ENCODE data around the gene REV1. TPM values are rescaled to one million over a fixed set of nuclear protein-coding genes. Genes with fewer than 3 reads are reported as not detected.
"Not testable (repeated sequence)": the region's sequence is repeated elsewhere in the genome, so short reads cannot be mapped to it uniquely, and the experiment has no call there.

Gene REV1
- total RNA-seq, 2 donors from 2014 or later, result 22.3 to 26.4 TPM

DNA sequence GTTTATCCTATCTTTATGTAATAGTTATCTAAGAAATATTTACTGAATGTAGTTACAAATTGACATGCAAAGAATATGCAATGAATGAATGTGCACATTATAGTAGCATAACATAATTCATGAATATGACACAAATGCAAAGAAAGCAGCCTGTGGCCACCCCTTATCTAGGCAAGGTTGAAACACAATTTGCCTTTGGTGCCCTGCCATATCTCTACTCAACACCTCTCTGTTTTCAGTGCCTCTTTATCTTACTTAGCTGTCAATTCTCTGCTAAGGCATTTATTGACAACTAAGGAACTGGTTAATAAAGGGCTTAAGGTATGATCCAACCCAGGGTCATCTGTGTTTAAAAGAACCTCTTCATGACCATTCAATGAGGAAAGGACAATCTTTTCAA, 18.9 kb downstream of the REV1 start:
- H3K27ac ChIP-seq, result no peak overlapping the region
- H3K9me3 ChIP-seq, result no peaks in the 10 kb centered on the region
- H3K36me3 ChIP-seq, result no peaks in the 10 kb centered on the region
- H3K4me3 ChIP-seq, result no peak overlapping the region
- DNase-seq (ENCODE audit: low spot score), result no peak
- H3K4me1 ChIP-seq, result peaks cover 0 to 88% of the 10 kb centered on the region in 2 donors
- H3K27me3 ChIP-seq, result no peaks in the 10 kb centered on the region
- TF ChIP-seq, protein P1, sequence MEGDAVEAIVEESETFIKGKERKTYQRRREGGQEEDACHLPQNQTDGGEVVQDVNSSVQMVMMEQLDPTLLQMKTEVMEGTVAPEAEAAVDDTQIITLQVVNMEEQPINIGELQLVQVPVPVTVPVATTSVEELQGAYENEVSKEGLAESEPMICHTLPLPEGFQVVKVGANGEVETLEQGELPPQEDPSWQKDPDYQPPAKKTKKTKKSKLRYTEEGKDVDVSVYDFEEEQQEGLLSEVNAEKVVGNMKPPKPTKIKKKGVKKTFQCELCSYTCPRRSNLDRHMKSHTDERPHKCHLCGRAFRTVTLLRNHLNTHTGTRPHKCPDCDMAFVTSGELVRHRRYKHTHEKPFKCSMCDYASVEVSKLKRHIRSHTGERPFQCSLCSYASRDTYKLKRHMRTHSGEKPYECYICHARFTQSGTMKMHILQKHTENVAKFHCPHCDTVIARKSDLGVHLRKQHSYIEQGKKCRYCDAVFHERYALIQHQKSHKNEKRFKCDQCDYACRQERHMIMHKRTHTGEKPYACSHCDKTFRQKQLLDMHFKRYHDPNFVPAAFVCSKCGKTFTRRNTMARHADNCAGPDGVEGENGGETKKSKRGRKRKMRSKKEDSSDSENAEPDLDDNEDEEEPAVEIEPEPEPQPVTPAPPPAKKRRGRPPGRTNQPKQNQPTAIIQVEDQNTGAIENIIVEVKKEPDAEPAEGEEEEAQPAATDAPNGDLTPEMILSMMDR (IDR thresholded peaks at IDR 0.05), result no peak

DNA sequence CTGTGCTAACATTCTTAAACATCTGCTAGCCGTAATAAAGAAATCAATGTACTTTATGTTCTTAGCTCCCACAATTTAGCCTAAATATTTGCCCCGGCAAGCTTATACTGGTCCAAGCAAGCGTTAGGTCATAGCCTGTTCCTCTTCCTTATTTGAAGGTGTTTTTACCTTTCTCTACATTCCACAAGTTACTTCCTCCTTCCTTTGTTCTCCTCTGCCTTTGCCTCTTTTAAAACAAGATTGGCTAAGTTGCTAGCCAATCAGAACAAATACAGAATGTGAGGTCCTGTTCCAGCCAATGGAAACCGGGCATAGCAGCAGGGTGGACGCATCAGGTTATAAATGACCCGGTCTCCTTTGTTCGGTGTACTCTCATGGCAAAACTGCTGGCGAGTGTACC, 19.4 kb downstream of the REV1 start:
- not testable (repeated sequence) for H3K4me3 ChIP-seq; H3K9me3 ChIP-seq; H3K27ac ChIP-seq; H3K27me3 ChIP-seq; H3K36me3 ChIP-seq; DNase-seq (ENCODE audit: low spot score)
- H3K4me1 ChIP-seq, result peaks cover 0 to 83% of the 10 kb centered on the region in 2 donors

DNA sequence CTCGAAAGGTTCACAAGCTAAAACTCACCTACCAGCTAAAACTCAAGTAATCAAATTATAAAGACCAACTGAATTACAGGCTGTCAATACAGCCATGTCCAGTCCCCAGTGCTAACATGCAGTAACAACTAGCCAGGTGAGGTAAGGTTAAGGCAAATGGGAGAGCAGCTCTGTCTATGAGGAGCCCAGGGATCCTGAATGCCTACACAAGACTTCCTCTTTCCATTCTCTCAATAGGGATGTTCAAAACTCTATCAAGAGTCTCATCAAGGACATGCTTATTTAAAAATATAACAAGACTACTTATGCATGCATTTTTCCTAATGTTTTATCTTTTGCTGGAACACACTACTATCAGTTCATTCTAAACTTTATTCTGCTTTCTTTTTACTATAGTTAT, 20.4 kb downstream of the REV1 start:
- Histone ChIP-seq H3K4me1 (peaks cover 0 to 72% of the 10 kb centered on the region in 2 donors), H3K4me3 (no peak overlapping the region), H3K27ac (peak overlapping the region in 1 of 2 donors; percentile 64), H3K9me3 (no peaks in the 10 kb centered on the region), H3K36me3 (no peaks in the 10 kb centered on the region), H3K27me3 (no peaks in the 10 kb centered on the region)
- no peak for DNase-seq (ENCODE audit: low spot score)
- TF ChIP-seq, protein P1 (IDR thresholded peaks at IDR 0.05), result no peak

DNA sequence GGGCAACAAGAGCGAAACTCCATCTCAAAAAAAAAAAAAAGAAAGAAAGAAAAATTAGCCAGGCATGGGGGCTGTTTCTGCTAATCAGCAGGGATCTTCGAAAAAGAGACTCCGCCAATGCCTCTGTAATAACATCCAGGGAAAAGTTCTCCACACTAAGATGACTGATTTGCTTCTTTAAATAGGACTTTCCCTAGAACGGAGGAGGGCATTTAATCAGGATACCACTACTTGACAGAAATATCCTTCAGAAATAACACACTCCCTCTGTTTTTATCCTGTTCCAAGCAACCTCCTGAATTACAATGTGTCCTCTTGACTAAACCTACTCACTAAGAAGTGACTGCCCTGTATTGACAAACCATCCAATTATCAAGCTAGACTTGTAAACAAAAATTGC, 21.7 kb downstream of the REV1 start:
- no peaks in the 10 kb centered on the region for H3K9me3 ChIP-seq
- peaks cover 0 to 59% of the 10 kb centered on the region in 2 donors for H3K4me1 ChIP-seq
- peak overlapping the region; percentile 59 to 64 for H3K27ac ChIP-seq
- H3K4me3 ChIP-seq, result no peak overlapping the region
- TF ChIP-seq, protein P1 (IDR thresholded peaks at IDR 0.05), result no peak
- H3K36me3 ChIP-seq, result no peaks in the 10 kb centered on the region
- DNase-seq (ENCODE audit: low spot score), result no peak
- no peaks in the 10 kb centered on the region for H3K27me3 ChIP-seq

DNA sequence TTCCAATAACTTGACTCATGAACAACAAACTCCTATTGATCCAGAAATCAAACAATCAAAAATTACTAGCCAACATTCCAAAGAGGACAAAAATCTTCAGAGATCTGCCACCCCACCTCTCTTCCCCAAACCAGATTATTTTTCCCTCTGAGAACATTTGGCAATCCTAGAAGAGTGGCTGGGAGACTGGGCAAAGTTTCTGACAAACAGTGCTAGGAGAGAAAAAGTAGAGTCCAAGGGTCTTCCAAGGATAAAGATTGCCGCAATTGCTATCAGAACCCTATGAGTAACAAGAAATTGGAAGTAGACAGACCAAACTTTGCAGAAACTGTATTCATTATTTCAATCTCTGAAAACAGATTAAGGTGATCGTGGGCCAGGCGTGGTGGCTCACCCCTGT, 22.4 kb downstream of the REV1 start:
- Histone ChIP-seq H3K36me3 (no peaks in the 10 kb centered on the region), H3K27me3 (no peaks in the 10 kb centered on the region), H3K27ac (peak overlapping the region; percentile 59 to 64), H3K4me3 (no peak overlapping the region), H3K9me3 (no peaks in the 10 kb centered on the region), H3K4me1 (peaks cover 0 to 52% of the 10 kb centered on the region in 2 donors)
- TF ChIP-seq, protein P1 (IDR thresholded peaks at IDR 0.05), result no peak
- no peak for DNase-seq (ENCODE audit: low spot score)

DNA sequence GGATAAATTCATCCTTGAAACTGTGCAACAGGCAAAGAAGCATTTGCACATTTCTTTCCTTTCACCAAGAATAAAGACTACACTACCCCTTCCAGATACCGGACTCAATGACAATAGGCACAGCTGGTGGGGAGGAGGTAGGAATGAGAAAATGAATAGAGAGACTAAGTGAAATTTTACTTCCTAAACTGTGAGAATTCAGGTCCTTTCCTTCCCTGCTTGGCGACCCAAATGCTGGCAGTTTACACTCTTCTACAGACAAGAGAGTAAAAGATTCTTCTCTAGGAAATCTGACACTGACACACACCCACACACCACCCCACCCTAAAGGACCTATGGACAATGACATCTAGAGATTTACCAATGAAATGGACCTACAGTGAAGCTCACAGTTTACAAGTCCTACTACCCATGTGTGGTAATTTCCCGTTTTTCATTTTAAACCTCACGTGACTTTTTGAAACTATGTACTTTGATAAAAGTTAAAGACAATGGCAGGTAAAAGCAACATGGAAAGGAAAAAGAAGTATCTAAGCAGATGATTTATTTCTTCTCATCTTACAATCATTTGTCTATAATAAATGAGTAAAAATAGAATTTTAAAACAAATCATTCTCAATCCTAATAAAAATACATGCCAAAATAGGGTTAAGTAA, 27.9 kb downstream of the REV1 start:
- H3K4me1 ChIP-seq, result peaks cover 0 to 9% of the 10 kb centered on the region in 2 donors
- H3K36me3 ChIP-seq, result peaks cover 25% of the 10 kb centered on the region
- TF ChIP-seq, protein P1 (IDR thresholded peaks at IDR 0.05), result no peak
- H3K27ac ChIP-seq, result no peak overlapping the region
- H3K9me3 ChIP-seq, result no peaks in the 10 kb centered on the region
- no peaks in the 10 kb centered on the region for H3K27me3 ChIP-seq
- H3K4me3 ChIP-seq, result no peak overlapping the region
- no peak for DNase-seq (ENCODE audit: low spot score)
